GM18951 (cell line): ENCODE results near the gene TUBE1.
A peak's percentile ranks its signal among the peaks of the same experiment; 100 is the strongest.
"Not testable (repeated sequence)": the region's sequence is repeated elsewhere in the genome, so short reads cannot be mapped to it uniquely, and the experiment has no call there.

Experiments
- POLR2A ChIP-seq: IDR thresholded peaks from 4 replicates; pipeline ENCODE4 v1.6.1; 2011; ENCODE audit warnings: mild to moderate bottlenecking; ENCODE audit not compliant: insufficient read length, insufficient read depth; ENCODE audit errors: extremely low read depth
- in situ Hi-C: fragments of 300-500 bp; cut with MboI; formaldehyde crosslinking; loops from one replicate; pipeline ENCODE4 v1.12.0; 2022; ENCODE audit warnings: low sequenced_read_pairs, mixed read lengths, inconsistent platforms; ENCODE audit not compliant: unreplicated experiment

Gene TUBE1

DNA sequence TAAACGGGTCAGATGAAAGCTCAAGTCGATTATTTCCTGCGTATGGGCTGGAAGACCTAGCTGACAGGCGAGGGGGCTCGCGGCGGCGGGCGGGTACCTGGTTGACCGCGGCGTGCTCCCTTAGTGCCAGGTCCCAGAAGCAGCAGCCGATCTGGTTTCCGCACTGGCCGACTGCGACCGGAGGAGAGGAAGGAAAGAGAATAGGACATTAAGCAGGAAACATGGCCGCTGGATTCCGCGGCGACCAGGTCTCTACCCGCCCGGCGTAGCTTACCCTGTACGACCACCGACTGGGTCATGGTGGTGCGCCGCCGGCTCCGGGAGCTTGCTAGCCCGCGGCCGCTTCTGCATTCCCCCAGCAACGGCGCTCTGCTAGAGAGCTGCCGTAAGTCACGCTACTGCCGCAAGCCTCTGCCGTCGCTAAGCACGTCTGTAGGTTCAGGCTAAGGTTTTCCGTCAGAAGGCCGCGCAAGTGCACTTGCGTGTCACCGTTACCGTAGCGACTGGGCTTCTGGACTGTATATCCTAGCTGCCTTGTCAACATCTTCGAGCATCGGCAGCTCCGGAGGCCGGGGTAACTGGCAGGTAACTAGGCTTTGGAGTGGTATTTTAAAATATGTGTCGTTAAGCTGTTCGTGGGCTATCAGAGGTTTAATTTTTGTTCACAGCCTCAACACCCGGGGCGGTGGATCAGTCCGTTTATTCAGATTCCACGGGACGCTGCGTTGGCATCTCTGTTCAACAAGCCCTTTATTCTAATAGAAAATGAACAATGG is at the start of gene TUBE1, which contains the start of gene FAM229B:
Gene TUBE1, minus strand, starts transcription at position 347 of the 776 bp plus-strand sequence. Its CDS starts 48 bp downstream, at position 299.
Gene FAM229B, plus strand, starts transcription at position 456 of the 776 bp plus-strand sequence. CDS start 11,693 bp downstream, outside the sequence.
- in situ Hi-C loops: no loop called here
- peak; percentile 85 for TF ChIP-seq POLR2A

DNA sequence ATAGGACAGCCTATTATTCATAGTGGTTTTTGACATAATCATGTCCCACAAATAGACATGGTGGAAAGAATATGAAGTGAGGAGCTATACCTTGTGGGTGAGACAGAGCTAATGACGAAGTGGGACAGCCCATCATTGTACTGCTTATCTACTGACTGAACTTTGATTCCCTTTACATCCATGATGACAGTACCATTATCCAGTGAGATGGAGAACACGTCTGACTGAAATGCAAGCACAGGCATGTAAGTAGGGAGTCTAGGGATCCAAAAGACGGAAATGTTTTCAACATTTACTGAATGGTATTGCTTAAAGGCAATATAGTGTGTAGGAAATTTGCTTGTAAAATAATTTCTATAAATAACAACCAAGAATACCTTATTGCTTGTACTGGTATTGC is 43.6 kb upstream of the TUBE1 start:
- TF ChIP-seq POLR2A: no peak
- in situ Hi-C loops: no loop called here

- in situ Hi-C loops: no loop called here
- TF ChIP-seq POLR2A: no peak
Measured at GRCh38 chr6:112128208-112128607, 40.9 kb upstream of the TUBE1 start.

DNA sequence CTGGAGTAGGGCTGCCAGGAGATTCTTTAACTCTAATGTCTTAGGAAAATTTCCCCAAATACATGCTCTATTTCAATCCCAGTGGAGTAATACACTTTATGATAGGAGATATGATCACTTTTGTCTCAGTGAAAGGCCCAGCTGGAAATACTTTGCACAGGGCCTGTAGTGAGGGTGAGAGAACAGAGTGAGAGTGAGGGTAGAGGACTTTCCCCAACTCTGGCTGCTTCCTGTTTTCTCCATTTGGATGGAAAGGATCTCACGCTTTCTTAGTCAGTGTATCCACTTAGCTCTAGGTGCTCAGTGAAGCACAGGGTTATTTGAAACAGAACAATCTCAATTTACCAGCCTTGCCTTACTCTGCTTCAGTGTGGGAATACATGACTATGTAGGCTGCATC is 36.7 kb upstream of the TUBE1 start:
- TF ChIP-seq POLR2A: no peak
- in situ Hi-C loops: no loop called here

DNA sequence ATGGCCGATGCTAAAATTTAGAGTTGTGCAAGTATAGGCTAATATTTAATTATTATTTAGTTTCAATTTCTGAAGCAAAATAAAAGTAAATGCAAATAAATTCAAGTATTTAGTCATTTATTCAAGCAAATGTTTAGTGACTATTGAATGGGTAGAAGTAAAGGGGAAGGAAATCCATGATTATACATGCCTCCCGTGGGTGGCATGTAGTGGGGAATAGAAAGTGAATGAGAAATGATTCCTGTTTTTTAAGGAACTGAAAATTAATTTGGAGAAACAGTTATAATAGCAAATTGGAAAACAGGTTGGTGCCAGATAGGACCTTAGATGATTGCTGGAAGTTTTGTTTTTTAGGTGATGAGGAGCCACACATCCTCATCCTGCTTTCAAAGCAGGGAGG is 35.5 kb upstream of the TUBE1 start:
- in situ Hi-C loops: no loop called here

GRCh38 chr6:112118034-112118433 is 30.8 kb upstream of the TUBE1 start:
- TF ChIP-seq POLR2A: no peak
- in situ Hi-C loops: no loop called here

More for the DNA sequence above, 35.5 kb upstream of the TUBE1 start:
- no peak for TF ChIP-seq POLR2A

- in situ Hi-C loops: no loop called here
- TF ChIP-seq POLR2A: no peak
Measured at GRCh38 chr6:112117554-112117953, 30.3 kb upstream of the TUBE1 start.

DNA sequence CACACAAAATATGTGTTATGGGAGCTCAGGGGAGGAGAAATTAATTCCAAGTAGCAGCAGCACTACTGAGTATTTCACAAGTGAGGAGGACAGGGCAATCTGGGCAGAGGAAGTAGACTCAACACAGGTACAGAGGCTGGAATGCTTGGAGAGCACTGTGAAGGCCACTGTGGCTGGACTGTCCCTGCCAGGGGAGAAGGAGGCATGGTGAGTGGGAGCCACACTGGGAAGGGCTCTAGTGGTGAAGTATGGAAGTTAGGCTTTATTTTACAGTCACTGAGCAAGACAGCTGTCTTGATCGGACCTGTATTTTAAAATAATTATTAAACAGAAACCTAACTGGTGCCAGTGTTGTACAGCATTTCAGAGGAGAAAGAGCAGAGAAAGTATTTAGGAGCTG is 28.9 kb upstream of the TUBE1 start:
- in situ Hi-C loops: no loop called here
- no peak for TF ChIP-seq POLR2A

DNA sequence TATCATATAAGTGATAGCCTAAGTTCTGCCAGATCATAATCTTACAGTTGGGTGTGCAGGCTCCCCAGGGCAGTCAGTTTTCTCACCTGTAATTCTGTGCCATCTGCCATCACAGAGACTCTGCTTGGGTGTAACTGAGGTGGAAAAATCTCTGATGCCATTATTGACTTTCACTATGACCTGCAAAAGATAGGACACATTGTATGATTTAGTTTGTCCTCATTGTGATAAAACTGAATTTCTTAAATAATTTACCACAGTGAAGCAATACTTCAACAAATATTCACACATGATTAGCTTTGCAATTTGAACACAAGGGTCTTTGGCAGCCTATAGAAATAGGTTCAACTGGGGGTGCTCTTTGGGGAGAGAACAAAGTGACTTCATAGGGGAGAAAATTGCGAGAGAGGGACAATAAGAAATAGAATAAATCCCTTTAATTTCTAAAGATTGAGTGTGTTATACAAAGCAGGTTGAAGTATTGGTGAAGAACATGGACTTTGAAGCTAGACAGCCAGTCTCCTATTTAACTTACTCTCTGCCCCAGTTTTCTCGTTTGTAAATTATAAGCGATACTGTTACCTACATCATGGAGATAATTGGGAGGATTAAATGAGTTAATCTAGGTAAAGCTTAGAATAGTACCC is 27.4 kb upstream of the TUBE1 start:
- in situ Hi-C loops: no loop called here
- no peak for TF ChIP-seq POLR2A

DNA sequence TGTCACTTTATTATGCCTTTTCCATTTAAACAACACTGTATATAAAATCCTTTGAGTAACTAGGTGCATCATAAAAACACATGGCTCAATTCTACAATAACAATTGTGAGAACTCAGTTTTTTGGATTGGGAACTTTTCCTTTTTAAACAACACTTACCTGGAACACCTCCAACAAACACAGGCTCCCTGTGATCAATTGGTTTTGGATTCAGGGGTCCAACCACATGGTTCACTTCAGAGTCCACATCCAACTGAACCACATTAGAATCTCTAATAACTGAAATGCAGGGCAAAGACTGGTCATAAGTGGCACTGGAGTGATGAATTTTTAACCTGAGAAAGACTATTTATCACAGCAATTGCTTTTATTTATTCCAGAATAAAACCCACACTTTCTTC is 26.6 kb upstream of the TUBE1 start:
- in situ Hi-C loops: no loop called here
- TF ChIP-seq POLR2A: no peak

GRCh38 chr6:112113431-112113830 is 26.1 kb upstream of the TUBE1 start:
- no peak for TF ChIP-seq POLR2A
- in situ Hi-C loops: no loop called here

DNA sequence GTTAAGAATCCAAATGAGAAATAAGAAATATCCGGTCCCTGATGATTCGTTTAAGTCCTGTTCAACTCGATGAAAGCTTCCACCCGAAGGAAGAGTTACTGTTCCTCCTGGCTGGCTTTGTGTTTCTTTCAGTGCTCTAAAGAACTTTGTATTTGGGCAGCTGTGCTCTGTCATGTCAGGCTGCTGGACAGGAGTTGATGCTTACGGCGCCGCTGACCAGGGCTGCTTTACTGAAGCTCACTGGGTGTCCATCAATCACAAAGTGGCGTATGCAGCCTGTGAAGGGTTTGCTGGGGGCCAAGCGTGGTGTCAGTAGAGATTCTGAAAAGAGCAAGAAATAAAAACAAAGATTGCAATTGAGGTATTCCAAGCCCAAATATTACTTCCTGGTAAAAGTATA is 22.0 kb upstream of the TUBE1 start:
- no peak for TF ChIP-seq POLR2A
- in situ Hi-C loops: no loop called here

DNA sequence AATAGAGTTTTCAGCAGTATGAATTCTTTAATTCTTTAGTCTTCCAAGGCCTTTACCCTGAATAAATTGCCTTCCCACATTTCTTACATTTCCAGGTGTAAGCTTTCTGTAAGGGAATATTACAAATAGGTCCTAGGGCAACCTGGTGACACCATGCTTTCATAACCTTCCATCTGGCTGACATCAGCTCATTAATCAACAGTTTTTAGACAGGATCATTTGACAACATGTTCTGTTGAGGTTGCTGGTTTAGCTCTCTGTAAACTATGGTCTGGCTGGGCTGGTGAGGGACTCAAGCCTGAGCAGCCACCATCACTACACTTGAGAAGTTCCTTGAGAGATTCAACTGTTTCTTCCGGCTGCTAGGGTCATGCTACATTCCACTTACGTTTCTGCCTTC is 19.3 kb upstream of the TUBE1 start:
- TF ChIP-seq POLR2A: no peak
- in situ Hi-C loops: no loop called here

GRCh38 chr6:112106026-112106425 is 18.7 kb upstream of the TUBE1 start:
- in situ Hi-C loops: not testable (repeated sequence)
